CD14-positive monocyte (primary cell): ENCODE measurements around the gene UBE2D1. TPM values are rescaled to one million over a fixed set of nuclear protein-coding genes. Genes with fewer than 3 reads are reported as not detected.

Experiments used
- DNase-seq, 3 donors: peaks; one replicate each; pipeline ENCODE4 v3.0.0-alpha.2; 2011 to 2022
- H2AFZ ChIP-seq: 2 replicates; pipeline ENCODE4 v1.6.0; 2012; ENCODE audit warnings: mild to moderate bottlenecking, low read depth, low read length, inconsistent platforms; ENCODE audit not compliant: insufficient read depth, poor library complexity, severe bottlenecking
- H3K27ac ChIP-seq, 2 donors: 1 replicate in 1 of 2; 2 replicates in 1 of 2; pipeline ENCODE4 v1.5.1; 2012 to 2013; ENCODE audit warnings: low read length in 2 of 2, control low read depth in 1 of 2, inconsistent platforms in 1 of 2, low read depth in 1 of 2, mild to moderate bottlenecking in 1 of 2
- H3K27me3 ChIP-seq, 2 donors: one replicate each; pipeline versions ENCODE4 v1.6.0 to v1.6.1; 2011 to 2013; ENCODE audit warnings: low read length in 2 of 2; ENCODE audit not compliant: control insufficient read depth in 2 of 2, insufficient read depth in 2 of 2
- H3K36me3 ChIP-seq, 2 donors: replicated peaks in 1 of 2; 1 replicate in 1 of 2; 2 replicates in 1 of 2; pipeline versions ENCODE4 v1.5.1 to v1.6.1; 2012 to 2013; ENCODE audit warnings: low read length in 2 of 2, control low read depth in 1 of 2, inconsistent platforms in 1 of 2, mild to moderate bottlenecking in 1 of 2; ENCODE audit not compliant: insufficient read depth in 2 of 2, control insufficient read depth in 1 of 2
- H3K4me1 ChIP-seq, 2 donors: 1 replicate in 1 of 2; 2 replicates in 1 of 2; pipeline versions ENCODE4 v1.5.1 to v1.6.1; 2012 to 2013; ENCODE audit warnings: low read length in 2 of 2, control low read depth in 1 of 2, inconsistent platforms in 1 of 2, mild to moderate bottlenecking in 1 of 2, moderate library complexity in 1 of 2; ENCODE audit not compliant: insufficient read depth in 2 of 2, control insufficient read depth in 1 of 2
- H3K4me2 ChIP-seq: replicated peaks from 2 replicates; pipeline ENCODE3; 2012; ENCODE audit warnings: low read length, moderate library complexity, mild to moderate bottlenecking; ENCODE audit not compliant: poor library complexity, severe bottlenecking; ENCODE audit errors: extremely low read depth
- H3K4me3 ChIP-seq, 3 experiments: fragments of 200-600 bp in 1 of 3; sonication (generic) in 1 of 3; replicated peaks in 1 of 3; 1 replicate in 2 of 3; 2 replicates in 1 of 3; pipeline ENCODE4 v1.5.1; 2011 to 2013; ENCODE audit warnings: low read length in 3 of 3, mild to moderate bottlenecking in 3 of 3, control low read depth in 2 of 3, low read depth in 2 of 3, inconsistent platforms in 1 of 3, moderate library complexity in 1 of 3
- H3K79me2 ChIP-seq: 2 replicates; pipeline ENCODE4 v1.6.0; 2012; ENCODE audit warnings: mild to moderate bottlenecking, control low read depth, inconsistent platforms, low read length, moderate library complexity; ENCODE audit not compliant: insufficient read depth
- H3K9ac ChIP-seq: 2 replicates; pipeline ENCODE4 v1.6.0; 2017; ENCODE audit warnings: low read length, mild to moderate bottlenecking; ENCODE audit not compliant: insufficient read depth, poor library complexity, severe bottlenecking
- H3K9me3 ChIP-seq, 2 donors: replicated peaks in 1 of 2; 1 replicate in 1 of 2; 2 replicates in 1 of 2; pipeline versions ENCODE4 v1.5.1 to v1.6.1; 2012 to 2013; ENCODE audit warnings: low read length in 2 of 2, control low read depth in 1 of 2; ENCODE audit not compliant: control insufficient read depth in 1 of 2, insufficient read depth in 1 of 2
- H4K20me1 ChIP-seq: 2 replicates; pipeline ENCODE4 v1.6.0; 2012; ENCODE audit warnings: mild to moderate bottlenecking, low read length, control low read depth, moderate library complexity; ENCODE audit not compliant: insufficient read depth
- H3K27ac Mint-ChIP-seq, 7 donors: one replicate each; pipeline ENCODE4 v1.8.0; 2020; ENCODE audit warnings: mild to moderate bottlenecking in 7 of 7, mixed read lengths in 7 of 7, moderate library complexity in 6 of 7, inconsistent platforms in 2 of 7
- H3K27me3 Mint-ChIP-seq, 3 donors: one replicate each; pipeline ENCODE4 v1.8.0; 2021 to 2022; ENCODE audit warnings: low read depth in 3 of 3, mild to moderate bottlenecking in 3 of 3, mixed read lengths in 3 of 3, moderate library complexity in 3 of 3, inconsistent platforms in 1 of 3
- H3K36me3 Mint-ChIP-seq, 2 donors: one replicate each; pipeline ENCODE4 v1.8.0; 2020; ENCODE audit warnings: mixed read lengths in 2 of 2, inconsistent platforms in 1 of 2, mild to moderate bottlenecking in 1 of 2
- H3K4me1 Mint-ChIP-seq: one replicate; pipeline ENCODE4 v1.8.0; 2020; ENCODE audit warnings: mild to moderate bottlenecking, mixed read lengths
- H3K4me3 Mint-ChIP-seq, 2 donors: one replicate each; pipeline ENCODE4 v1.8.0; 2020; ENCODE audit warnings: mild to moderate bottlenecking in 2 of 2, mixed read lengths in 2 of 2, moderate library complexity in 1 of 2
- H3K9me3 Mint-ChIP-seq, 7 donors: one replicate each; pipeline ENCODE4 v1.8.0; 2020 to 2022; ENCODE audit warnings: mixed read lengths in 7 of 7, mild to moderate bottlenecking in 6 of 7, moderate library complexity in 6 of 7, inconsistent platforms in 2 of 7
- WGBS: methylation state at CpG from one replicate; pipeline ENCODE4 v1.1.5; 2013; ENCODE audit warnings: missing lambda C conversion rate; ENCODE audit not compliant: insufficient coverage; 5-methylcytosine and 5-hydroxymethylcytosine counted together
- intact Hi-C, 2 donors: fragments of 100-400 bp; cut with micrococcal nuclease; formaldehyde crosslinking; loops; one replicate each; pipeline versions ENCODE4 v1.15.0 to v1.15.1; 2023
- polyA plus RNA-seq, 3 donors: library from polyadenylated mRNA; depleted of rRNA in 1 of 3; unstranded in 2 of 3; stranded (reverse) in 1 of 3; fragments of 300-500 nt in 2 of 3; fragments of >200 nt in 1 of 3; fragmentation: Illumina TruSeq in 2 of 3; gene quantifications; 1 replicate in 2 of 3; 2 replicates in 1 of 3; pipeline ENCODE4 v1.2.3, GENCODE V29; 2012 to 2021
- TF ChIP-seq, protein P1 (sequence below): fragments of 200-600 bp; IDR thresholded peaks from one replicate; pipeline ENCODE4 v1.8.0; 2022; ENCODE audit warnings: antibody characterized with exemption, mild to moderate bottlenecking

Gene UBE2D1
- polyA plus RNA-seq, 3 donors: 47.7 to 119 (median 107) TPM

DNA sequence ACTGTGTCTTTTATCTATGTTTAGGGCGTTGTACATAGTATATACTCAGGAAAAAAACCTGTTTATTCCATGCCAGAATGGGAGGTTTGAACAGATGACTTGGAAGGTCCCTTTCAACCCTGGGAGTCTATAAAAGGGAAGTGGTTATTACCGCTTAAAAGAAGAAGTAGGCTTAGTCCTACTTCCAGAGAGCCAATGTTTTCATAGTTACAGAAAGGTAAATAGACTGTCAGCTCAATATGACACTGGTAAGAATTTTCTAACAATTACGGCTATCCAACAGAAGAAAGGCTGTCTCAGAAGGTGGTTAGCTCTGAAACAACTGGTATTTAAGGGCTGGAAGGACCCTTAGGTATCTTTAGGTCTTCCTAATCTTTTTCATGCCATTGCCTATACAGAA, 49.3 kb downstream of the UBE2D1 start:
- Histone ChIP-seq H2AFZ (peak overlapping the region; percentile 95), H3K9me3 (no peaks in the 10 kb centered on the region), H3K4me3 (peak overlapping the region; percentile 68 to 93 (median 77)), H3K27me3 (no peaks in the 10 kb centered on the region), H4K20me1 (no peaks in the 10 kb centered on the region), H3K4me1 (peaks cover 32 to 42% of the 10 kb centered on the region in 2 donors), H3K36me3 (peaks cover 14 to 17% of the 10 kb centered on the region in 2 donors), H3K79me2 (peaks cover 31% of the 10 kb centered on the region), H3K4me2 (peak overlapping the region; percentile 86), H3K27ac (peak overlapping the region; percentile 97), H3K9ac (peak overlapping the region; percentile 95)
- intact Hi-C loops: loop anchor here (1.0 to 5.0 kb wide), 2 partner anchors 52 to 116 kb away; no protein-coding TSS in a partner anchor
- TF ChIP-seq, protein P1, sequence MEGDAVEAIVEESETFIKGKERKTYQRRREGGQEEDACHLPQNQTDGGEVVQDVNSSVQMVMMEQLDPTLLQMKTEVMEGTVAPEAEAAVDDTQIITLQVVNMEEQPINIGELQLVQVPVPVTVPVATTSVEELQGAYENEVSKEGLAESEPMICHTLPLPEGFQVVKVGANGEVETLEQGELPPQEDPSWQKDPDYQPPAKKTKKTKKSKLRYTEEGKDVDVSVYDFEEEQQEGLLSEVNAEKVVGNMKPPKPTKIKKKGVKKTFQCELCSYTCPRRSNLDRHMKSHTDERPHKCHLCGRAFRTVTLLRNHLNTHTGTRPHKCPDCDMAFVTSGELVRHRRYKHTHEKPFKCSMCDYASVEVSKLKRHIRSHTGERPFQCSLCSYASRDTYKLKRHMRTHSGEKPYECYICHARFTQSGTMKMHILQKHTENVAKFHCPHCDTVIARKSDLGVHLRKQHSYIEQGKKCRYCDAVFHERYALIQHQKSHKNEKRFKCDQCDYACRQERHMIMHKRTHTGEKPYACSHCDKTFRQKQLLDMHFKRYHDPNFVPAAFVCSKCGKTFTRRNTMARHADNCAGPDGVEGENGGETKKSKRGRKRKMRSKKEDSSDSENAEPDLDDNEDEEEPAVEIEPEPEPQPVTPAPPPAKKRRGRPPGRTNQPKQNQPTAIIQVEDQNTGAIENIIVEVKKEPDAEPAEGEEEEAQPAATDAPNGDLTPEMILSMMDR: no peak
- no CpG with 5 or more reads among the region's 3 CpGs for WGBS
- Mint-ChIP-seq H3K4me3 (peak overlapping the region; percentile 97 to 99), H3K36me3 (peaks cover 16 to 24% of the 10 kb centered on the region in 2 donors), H3K27ac (peak overlapping the region; percentile 97 to 99 (median 98)), H3K27me3 (no peaks in the 10 kb centered on the region), H3K9me3 (peaks cover 0 to 4% (median 0%) of the 10 kb centered on the region in 7 donors), H3K4me1 (peaks cover 41% of the 10 kb centered on the region)
- DNase-seq: peak; percentile 80 to 89 (median 87)

- peaks cover under 1% of the 10 kb centered on the region for H4K20me1 ChIP-seq
- intact Hi-C loops: loop anchor here (1.0 to 5.0 kb wide), 2 partner anchors 52 to 116 kb away; no protein-coding TSS in a partner anchor
Observed at GRCh38 chr10:58384544-58384998, 49.8 kb downstream of the UBE2D1 start.

More at GRCh38 chr10:58384544-58384998, 49.8 kb downstream of the UBE2D1 start:
- peaks cover 20 to 29% of the 10 kb centered on the region in 2 donors for H3K36me3 Mint-ChIP-seq
- peaks cover 31% of the 10 kb centered on the region for H3K79me2 ChIP-seq
- peak overlapping the region; percentile 97 for H3K27ac ChIP-seq
- peaks cover 0 to 4% (median 0%) of the 10 kb centered on the region in 7 donors for H3K9me3 Mint-ChIP-seq
- H2AFZ ChIP-seq: peak overlapping the region; percentile 95
- H3K4me1 ChIP-seq: peaks cover 32 to 42% of the 10 kb centered on the region in 2 donors
- no peaks in the 10 kb centered on the region for H3K9me3 ChIP-seq
- H3K27me3 Mint-ChIP-seq: no peaks in the 10 kb centered on the region
- DNase-seq: no peak
- H3K4me1 Mint-ChIP-seq: peaks cover 41% of the 10 kb centered on the region
- H3K9ac ChIP-seq: peak overlapping the region; percentile 95
- no peaks in the 10 kb centered on the region for H3K27me3 ChIP-seq
- WGBS: 0% methylated on average over 9 of the region's 12 CpGs
- peak overlapping the region; percentile 97 to 99 for H3K4me3 Mint-ChIP-seq
- H3K4me2 ChIP-seq: peak overlapping the region; percentile 86
- TF ChIP-seq, protein P1: no peak
- peak overlapping the region; percentile 68 to 93 (median 77) for H3K4me3 ChIP-seq
- peak overlapping the region; percentile 97 to 99 (median 98) for H3K27ac Mint-ChIP-seq
- peaks cover 19 to 22% of the 10 kb centered on the region in 2 donors for H3K36me3 ChIP-seq
